Sigmoid colon (tissue), 3 donors: Measurements from ENCODE around the gene WDR93.

Experiments
- POLR2A ChIP-seq, 2 donors: fragments of 450-650 bp; IDR thresholded peaks; one replicate each; pipeline ENCODE4 v1.6.1; 2016; ENCODE audit warnings: antibody characterized with exemption in 2 of 2, mild to moderate bottlenecking in 2 of 2, moderate library complexity in 2 of 2
- TF ChIP-seq, protein P1 (sequence below), 4 experiments: fragments of 450-650 bp in 3 of 4; fragments of 200-600 bp in 1 of 4; IDR thresholded peaks; one replicate each; pipeline ENCODE4 v1.5.1; 2016 to 2019; ENCODE audit warnings: antibody characterized with exemption in 4 of 4, mild to moderate bottlenecking in 3 of 4, moderate library complexity in 2 of 4

DNA sequence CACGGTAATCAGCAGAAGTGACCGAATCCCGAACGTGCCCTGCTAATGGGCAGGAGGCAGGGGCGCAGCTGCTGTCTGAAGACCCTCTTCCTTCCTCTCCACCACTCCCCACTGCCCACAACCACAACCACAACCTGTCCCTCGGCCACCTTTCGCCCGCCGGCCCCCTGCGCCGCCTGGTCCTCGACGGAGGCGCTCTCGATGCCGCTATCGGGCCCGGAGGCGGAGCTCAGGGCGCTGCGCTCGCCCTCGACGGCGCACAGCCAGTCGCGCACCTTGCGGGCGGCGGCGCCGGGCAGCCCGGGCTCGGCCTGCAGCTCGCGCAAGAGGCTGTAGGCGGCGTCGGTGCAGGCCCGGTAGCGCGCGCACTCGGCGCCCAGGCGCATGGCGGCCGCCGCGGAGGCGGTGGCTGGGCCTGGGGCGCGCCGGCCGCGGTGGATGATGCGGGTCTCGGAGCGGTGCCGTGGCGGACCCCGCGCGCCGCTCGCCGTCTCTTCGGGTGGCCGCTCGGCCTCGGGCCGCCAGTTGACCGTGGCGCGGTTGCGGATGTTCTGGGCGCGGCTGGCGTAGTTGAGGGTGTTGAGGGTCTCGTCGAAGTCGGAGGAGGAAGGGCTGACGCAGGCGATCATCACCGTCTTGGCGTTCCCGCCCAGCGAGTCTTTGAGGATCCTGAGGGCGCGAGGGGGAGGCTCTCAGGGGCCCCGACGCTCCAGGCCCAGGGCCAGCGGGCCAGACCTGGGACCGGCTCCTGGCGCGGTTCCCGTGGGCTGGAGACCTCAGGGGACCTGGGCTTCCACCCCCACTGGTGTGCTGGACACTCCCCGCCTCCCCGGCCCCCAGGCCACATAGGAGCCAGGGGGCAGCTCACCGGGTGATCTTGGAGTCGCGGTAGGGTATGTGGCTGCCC lies 42.3 kb upstream of the WDR93 start:
- TF ChIP-seq POLR2A (IDR thresholded peaks at IDR 0.05): no peak
- TF ChIP-seq, protein P1, sequence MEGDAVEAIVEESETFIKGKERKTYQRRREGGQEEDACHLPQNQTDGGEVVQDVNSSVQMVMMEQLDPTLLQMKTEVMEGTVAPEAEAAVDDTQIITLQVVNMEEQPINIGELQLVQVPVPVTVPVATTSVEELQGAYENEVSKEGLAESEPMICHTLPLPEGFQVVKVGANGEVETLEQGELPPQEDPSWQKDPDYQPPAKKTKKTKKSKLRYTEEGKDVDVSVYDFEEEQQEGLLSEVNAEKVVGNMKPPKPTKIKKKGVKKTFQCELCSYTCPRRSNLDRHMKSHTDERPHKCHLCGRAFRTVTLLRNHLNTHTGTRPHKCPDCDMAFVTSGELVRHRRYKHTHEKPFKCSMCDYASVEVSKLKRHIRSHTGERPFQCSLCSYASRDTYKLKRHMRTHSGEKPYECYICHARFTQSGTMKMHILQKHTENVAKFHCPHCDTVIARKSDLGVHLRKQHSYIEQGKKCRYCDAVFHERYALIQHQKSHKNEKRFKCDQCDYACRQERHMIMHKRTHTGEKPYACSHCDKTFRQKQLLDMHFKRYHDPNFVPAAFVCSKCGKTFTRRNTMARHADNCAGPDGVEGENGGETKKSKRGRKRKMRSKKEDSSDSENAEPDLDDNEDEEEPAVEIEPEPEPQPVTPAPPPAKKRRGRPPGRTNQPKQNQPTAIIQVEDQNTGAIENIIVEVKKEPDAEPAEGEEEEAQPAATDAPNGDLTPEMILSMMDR (IDR thresholded peaks at IDR 0.05): no peak
